H9 (cell line): ENCODE data around the gene SIVA1. TPM values are rescaled to one million over a fixed set of nuclear protein-coding genes. Genes with fewer than 3 reads are reported as not detected.

ENCODE experiments used
- DNase-seq: peaks from one replicate; pipeline ENCODE4 v3.0.0-alpha.2; 2017
- H2AFZ ChIP-seq: one replicate; pipeline ENCODE4 v1.6.1; 2013; ENCODE audit warnings: mild to moderate bottlenecking, low read length, control low read depth, moderate library complexity
- H2AK5ac ChIP-seq: 2 replicates; pipeline ENCODE4 v1.6.1; 2013; ENCODE audit warnings: low read length, control low read depth, mixed read lengths; ENCODE audit not compliant: insufficient read length
- H2BK120ac ChIP-seq: one replicate; pipeline ENCODE4 v1.6.1; 2013; ENCODE audit warnings: low read depth, mild to moderate bottlenecking, low read length, control low read depth, inconsistent platforms; ENCODE audit not compliant: poor library complexity, severe bottlenecking
- H2BK12ac ChIP-seq: 2 replicates; pipeline ENCODE4 v1.6.1; 2013; ENCODE audit warnings: low read length, control low read depth, mixed read lengths, low read depth; ENCODE audit not compliant: insufficient read length
- H2BK15ac ChIP-seq: 2 replicates; pipeline ENCODE4 v1.6.1; 2013; ENCODE audit warnings: low read depth, low read length, control low read depth
- H2BK20ac ChIP-seq: one replicate; pipeline ENCODE4 v1.6.1; 2013; ENCODE audit warnings: low read depth, mild to moderate bottlenecking, low read length, control low read depth, inconsistent platforms; ENCODE audit not compliant: poor library complexity, severe bottlenecking
- H2BK5ac ChIP-seq: 2 replicates; pipeline ENCODE4 v1.6.1; 2013; ENCODE audit warnings: low read length, control low read depth, mixed read lengths; ENCODE audit not compliant: insufficient read length
- H3K14ac ChIP-seq: 2 replicates; pipeline ENCODE4 v1.6.1; 2013; ENCODE audit warnings: low read length, control low read depth; ENCODE audit not compliant: insufficient read depth
- H3K18ac ChIP-seq: 2 replicates; pipeline ENCODE4 v1.6.1; 2013; ENCODE audit warnings: low read depth, mild to moderate bottlenecking, mixed read lengths, low read length, control low read depth; ENCODE audit not compliant: insufficient read length
- H3K23ac ChIP-seq: 2 replicates; pipeline ENCODE4 v1.6.1; 2013; ENCODE audit warnings: low read length, control low read depth, mixed read lengths, low read depth; ENCODE audit not compliant: insufficient read length
- H3K23me2 ChIP-seq: 2 replicates; pipeline ENCODE4 v1.6.1; 2013; ENCODE audit warnings: low read depth, mild to moderate bottlenecking, mixed read lengths, low read length, control low read depth; ENCODE audit not compliant: insufficient read length, poor library complexity, severe bottlenecking
- H3K27ac ChIP-seq: 2 replicates; pipeline ENCODE4 v1.5.1; 2013; ENCODE audit warnings: low read length, control low read depth, mixed read lengths, low read depth; ENCODE audit not compliant: insufficient read length
- H3K27me3 ChIP-seq: 2 replicates; pipeline ENCODE4 v1.6.1; 2013; ENCODE audit warnings: low read length, control low read depth, inconsistent platforms; ENCODE audit not compliant: insufficient read depth
- H3K4ac ChIP-seq: 2 replicates; pipeline ENCODE4 v1.6.1; 2013; ENCODE audit warnings: low read depth, mild to moderate bottlenecking, control low read depth, inconsistent platforms, low read length, moderate library complexity
- H3K4me1 ChIP-seq: 2 replicates; pipeline ENCODE4 v1.6.1; 2013; ENCODE audit warnings: low read length, control low read depth, inconsistent platforms; ENCODE audit not compliant: insufficient read depth
- H3K4me2 ChIP-seq: 2 replicates; pipeline ENCODE4 v1.6.1; 2013; ENCODE audit warnings: low read length, control low read depth, mixed read lengths; ENCODE audit not compliant: insufficient read length, insufficient read depth
- H3K56ac ChIP-seq: 2 replicates; pipeline ENCODE4 v1.6.1; 2013; ENCODE audit warnings: low read depth, mild to moderate bottlenecking, mixed read lengths, low read length, control low read depth; ENCODE audit not compliant: insufficient read length
- H3K79me1 ChIP-seq: 2 replicates; pipeline ENCODE4 v1.6.1; 2013; ENCODE audit warnings: low read depth, mild to moderate bottlenecking, moderate library complexity, low read length, control low read depth, inconsistent platforms; ENCODE audit not compliant: insufficient read depth, poor library complexity, severe bottlenecking
- H3K79me2 ChIP-seq: 2 replicates; pipeline ENCODE4 v1.6.1; 2013; ENCODE audit warnings: low read length, control low read depth, inconsistent platforms; ENCODE audit not compliant: insufficient read depth
- H3K9ac ChIP-seq: 2 replicates; pipeline ENCODE4 v1.6.1; 2013; ENCODE audit warnings: low read length, control low read depth, mixed read lengths; ENCODE audit not compliant: insufficient read length; ENCODE audit errors: extremely low read depth
- H3K9me3 ChIP-seq: one replicate; pipeline ENCODE4 v1.6.1; 2013; ENCODE audit warnings: low read depth, low read length, inconsistent platforms; ENCODE audit not compliant: control insufficient read depth
- H3T11ph ChIP-seq: one replicate; pipeline ENCODE4 v1.6.1; 2013; ENCODE audit warnings: mild to moderate bottlenecking, low read length, control low read depth, inconsistent platforms
- H4K20me1 ChIP-seq: one replicate; pipeline ENCODE4 v1.6.1; 2013; ENCODE audit not compliant: control insufficient read depth, insufficient read length, insufficient read depth
- H4K5ac ChIP-seq: 2 replicates; pipeline ENCODE4 v1.6.1; 2013; ENCODE audit warnings: low read depth, mild to moderate bottlenecking, mixed read lengths, low read length, control low read depth; ENCODE audit not compliant: insufficient read length
- H4K8ac ChIP-seq: replicated peaks from 2 replicates; pipeline ENCODE4 v1.6.1; 2013; ENCODE audit warnings: low read length, control low read depth, mixed read lengths, low read depth; ENCODE audit not compliant: insufficient read length
- H4K91ac ChIP-seq: 2 replicates; pipeline ENCODE4 v1.6.1; 2013; ENCODE audit warnings: low read depth, mild to moderate bottlenecking, moderate library complexity, mixed read lengths, low read length, control low read depth; ENCODE audit not compliant: insufficient read length
- H3K27ac Mint-ChIP-seq, 3 experiments: 2 replicates in 2 of 3; 3 replicates in 1 of 3; pipeline ENCODE4 v1.8.0; 2020 to 2021; ENCODE audit warnings: mixed read lengths in 3 of 3, mild to moderate bottlenecking in 1 of 3, moderate library complexity in 1 of 3
- H3K27me3 Mint-ChIP-seq: 2 replicates; pipeline ENCODE4 v1.8.0; 2021; ENCODE audit warnings: low read depth, mild to moderate bottlenecking, moderate library complexity, mixed read lengths
- H3K36me3 Mint-ChIP-seq, 3 experiments: 2 replicates in 2 of 3; 3 replicates in 1 of 3; pipeline ENCODE4 v1.8.0; 2020 to 2021; ENCODE audit warnings: low read depth in 3 of 3, mixed read lengths in 3 of 3; ENCODE audit not compliant: insufficient read depth in 1 of 3
- H3K4me1 Mint-ChIP-seq, 2 experiments: 2 replicates each; pipeline ENCODE4 v1.8.0; 2020; ENCODE audit warnings: mixed read lengths in 2 of 2
- H3K4me3 Mint-ChIP-seq, 2 experiments: 2 replicates in 1 of 2; 3 replicates in 1 of 2; pipeline ENCODE4 v1.8.0; 2020 to 2021; ENCODE audit warnings: mild to moderate bottlenecking in 2 of 2, mixed read lengths in 2 of 2, moderate library complexity in 1 of 2
- H3K9me3 Mint-ChIP-seq, 2 experiments: 2 replicates in 1 of 2; 3 replicates in 1 of 2; pipeline ENCODE4 v1.8.0; 2020; ENCODE audit warnings: mild to moderate bottlenecking in 2 of 2, mixed read lengths in 2 of 2, moderate library complexity in 1 of 2
- WGBS: extraction: QIAGEN DNeasy Blood & Tissue Kit; methylation state at CpG from one replicate; pipeline ENCODE4 v1.1.7; 2013; ENCODE audit warnings: missing lambda C conversion rate, low lambda C conversion rate, mixed read lengths; ENCODE audit not compliant: insufficient read length; ENCODE audit errors: extremely low coverage; 5-methylcytosine and 5-hydroxymethylcytosine counted together
- total RNA-seq: library from RNA; stranded (reverse); gene quantifications from 2 replicates; pipeline ENCODE4 v1.2.1, GENCODE V29; 2021
- TF ChIP-seq, protein P1 (sequence below): fragments of 200-600 bp; sonication (generic); conservative IDR thresholded peaks from 3 replicates; pipeline ENCODE4 v1.8.0; 2021; ENCODE audit warnings: antibody characterized with exemption, mild to moderate bottlenecking

SIVA1 gene
- total RNA-seq, 1 experiment from 2014 or later, result 125 TPM

DNA sequence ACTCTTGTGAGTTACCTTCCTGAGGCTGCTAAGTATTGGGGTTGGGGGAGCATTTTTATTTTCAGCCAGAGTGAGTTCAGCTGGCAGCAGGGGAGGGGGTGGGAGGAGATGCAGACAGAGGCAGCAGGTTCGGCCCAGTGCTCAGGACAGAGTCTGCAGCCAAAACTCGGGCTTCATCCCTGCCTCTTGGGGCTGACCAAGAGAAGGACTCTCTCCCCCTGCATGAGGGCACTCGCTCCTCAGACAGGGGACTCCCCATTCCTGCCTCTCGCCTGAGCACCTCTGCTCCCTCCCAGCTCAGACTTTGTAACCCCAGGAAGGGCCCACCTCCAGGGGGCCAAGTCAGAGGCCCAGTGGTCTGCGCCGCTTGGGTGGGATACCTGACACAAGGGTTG, 43.7 kb downstream of the SIVA1 start:
- Mint-ChIP-seq H3K27ac (no peak overlapping the region), H3K4me1 (peaks cover 36 to 60% of the 10 kb centered on the region in 2 experiments), H3K4me3 (peak overlapping the region; percentile 65 to 79), H3K36me3 (peaks cover under 1 to 2% (median 1%) of the 10 kb centered on the region in 3 experiments; a peak in 4 of 7 replicates), H3K27me3 (peaks cover 49% of the 10 kb centered on the region), H3K9me3 (no peaks in the 10 kb centered on the region; a peak in 1 of 5 replicates)
- TF ChIP-seq, protein P1, sequence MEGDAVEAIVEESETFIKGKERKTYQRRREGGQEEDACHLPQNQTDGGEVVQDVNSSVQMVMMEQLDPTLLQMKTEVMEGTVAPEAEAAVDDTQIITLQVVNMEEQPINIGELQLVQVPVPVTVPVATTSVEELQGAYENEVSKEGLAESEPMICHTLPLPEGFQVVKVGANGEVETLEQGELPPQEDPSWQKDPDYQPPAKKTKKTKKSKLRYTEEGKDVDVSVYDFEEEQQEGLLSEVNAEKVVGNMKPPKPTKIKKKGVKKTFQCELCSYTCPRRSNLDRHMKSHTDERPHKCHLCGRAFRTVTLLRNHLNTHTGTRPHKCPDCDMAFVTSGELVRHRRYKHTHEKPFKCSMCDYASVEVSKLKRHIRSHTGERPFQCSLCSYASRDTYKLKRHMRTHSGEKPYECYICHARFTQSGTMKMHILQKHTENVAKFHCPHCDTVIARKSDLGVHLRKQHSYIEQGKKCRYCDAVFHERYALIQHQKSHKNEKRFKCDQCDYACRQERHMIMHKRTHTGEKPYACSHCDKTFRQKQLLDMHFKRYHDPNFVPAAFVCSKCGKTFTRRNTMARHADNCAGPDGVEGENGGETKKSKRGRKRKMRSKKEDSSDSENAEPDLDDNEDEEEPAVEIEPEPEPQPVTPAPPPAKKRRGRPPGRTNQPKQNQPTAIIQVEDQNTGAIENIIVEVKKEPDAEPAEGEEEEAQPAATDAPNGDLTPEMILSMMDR, result no peak
- H2BK20ac ChIP-seq, result no peak overlapping the region
- no peak overlapping the region for H2BK15ac ChIP-seq
- no peak overlapping the region for H3K56ac ChIP-seq
- H2BK5ac ChIP-seq, result no peak overlapping the region
- H4K8ac ChIP-seq, result no peak overlapping the region
- WGBS, result no CpG with 5 or more reads among the region's 6 CpGs
- H3K79me2 ChIP-seq, result no peaks in the 10 kb centered on the region; the same call in 1 of the 2 replicates
- no peak overlapping the region for H4K91ac ChIP-seq
- H3K18ac ChIP-seq, result no peak overlapping the region
- H4K5ac ChIP-seq, result no peak overlapping the region
- no peak overlapping the region for H3K23ac ChIP-seq
- no peaks in the 10 kb centered on the region for H4K20me1 ChIP-seq
- no peak overlapping the region for H3K9ac ChIP-seq
- H3K4ac ChIP-seq, result no peak overlapping the region
- peaks cover 13% of the 10 kb centered on the region; the same call in 1 of the 2 replicates for H3K27me3 ChIP-seq
- H3K9me3 ChIP-seq, result no peaks in the 10 kb centered on the region
- H3K4me2 ChIP-seq, result no peak overlapping the region
- H2BK12ac ChIP-seq, result no peak overlapping the region
- H3K23me2 ChIP-seq, result peaks cover 21% of the 10 kb centered on the region
- no peak overlapping the region for H3K27ac ChIP-seq
- no peak overlapping the region for H2AFZ ChIP-seq
- no peak for DNase-seq
- no peak overlapping the region for H2BK120ac ChIP-seq
- no peak overlapping the region for H3T11ph ChIP-seq
- H3K14ac ChIP-seq, result no peak overlapping the region
- H2AK5ac ChIP-seq, result no peak overlapping the region
- peaks cover 6% of the 10 kb centered on the region; the same call in 1 of the 2 replicates for H3K4me1 ChIP-seq
- peaks cover 3% of the 10 kb centered on the region for H3K79me1 ChIP-seq
